ENCODE data around the gene KLHL7. TPM values are rescaled to one million over a fixed set of nuclear protein-coding genes. Genes with fewer than 3 reads are reported as not detected.

Gene KLHL7
- total RNA-seq, 1 donor from 2014 or later = 1.2 TPM

DNA sequence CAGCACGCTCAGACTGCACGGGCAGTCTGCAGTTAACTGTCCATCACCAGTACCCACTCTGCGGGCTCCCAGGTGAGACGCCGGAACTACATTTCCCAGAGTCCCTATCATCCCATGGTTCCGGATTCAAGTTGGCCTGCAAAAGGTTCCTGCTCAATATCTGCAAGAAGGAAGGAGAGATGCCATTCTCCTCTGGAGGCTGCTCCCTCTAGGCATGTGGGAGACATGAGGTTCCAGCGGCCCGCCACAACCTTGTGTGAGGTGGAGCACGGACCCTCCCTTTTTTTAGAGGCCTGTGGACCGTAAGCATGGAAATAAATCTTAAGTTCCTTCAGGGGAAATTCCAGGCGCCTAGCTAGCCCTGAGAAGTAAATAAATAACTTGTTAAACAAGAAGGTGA lies 106.0 kb downstream of the KLHL7 start:
- Histone ChIP-seq H3K27me3 (no peaks in the 10 kb centered on the region), H3K9me3 (no peaks in the 10 kb centered on the region), H3K27ac (no peak overlapping the region), H3K4me3 (no peak overlapping the region), H3K4me1 (no peaks in the 10 kb centered on the region), H3K36me3 (no peaks in the 10 kb centered on the region)
- TF ChIP-seq, protein P1, sequence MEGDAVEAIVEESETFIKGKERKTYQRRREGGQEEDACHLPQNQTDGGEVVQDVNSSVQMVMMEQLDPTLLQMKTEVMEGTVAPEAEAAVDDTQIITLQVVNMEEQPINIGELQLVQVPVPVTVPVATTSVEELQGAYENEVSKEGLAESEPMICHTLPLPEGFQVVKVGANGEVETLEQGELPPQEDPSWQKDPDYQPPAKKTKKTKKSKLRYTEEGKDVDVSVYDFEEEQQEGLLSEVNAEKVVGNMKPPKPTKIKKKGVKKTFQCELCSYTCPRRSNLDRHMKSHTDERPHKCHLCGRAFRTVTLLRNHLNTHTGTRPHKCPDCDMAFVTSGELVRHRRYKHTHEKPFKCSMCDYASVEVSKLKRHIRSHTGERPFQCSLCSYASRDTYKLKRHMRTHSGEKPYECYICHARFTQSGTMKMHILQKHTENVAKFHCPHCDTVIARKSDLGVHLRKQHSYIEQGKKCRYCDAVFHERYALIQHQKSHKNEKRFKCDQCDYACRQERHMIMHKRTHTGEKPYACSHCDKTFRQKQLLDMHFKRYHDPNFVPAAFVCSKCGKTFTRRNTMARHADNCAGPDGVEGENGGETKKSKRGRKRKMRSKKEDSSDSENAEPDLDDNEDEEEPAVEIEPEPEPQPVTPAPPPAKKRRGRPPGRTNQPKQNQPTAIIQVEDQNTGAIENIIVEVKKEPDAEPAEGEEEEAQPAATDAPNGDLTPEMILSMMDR (IDR thresholded peaks at IDR 0.05) = no peak
- intact Hi-C loops (cut with DNase I) = no loop called here
- DNase-seq (ENCODE audit: low spot score in 2 of 2) = no peak

DNA sequence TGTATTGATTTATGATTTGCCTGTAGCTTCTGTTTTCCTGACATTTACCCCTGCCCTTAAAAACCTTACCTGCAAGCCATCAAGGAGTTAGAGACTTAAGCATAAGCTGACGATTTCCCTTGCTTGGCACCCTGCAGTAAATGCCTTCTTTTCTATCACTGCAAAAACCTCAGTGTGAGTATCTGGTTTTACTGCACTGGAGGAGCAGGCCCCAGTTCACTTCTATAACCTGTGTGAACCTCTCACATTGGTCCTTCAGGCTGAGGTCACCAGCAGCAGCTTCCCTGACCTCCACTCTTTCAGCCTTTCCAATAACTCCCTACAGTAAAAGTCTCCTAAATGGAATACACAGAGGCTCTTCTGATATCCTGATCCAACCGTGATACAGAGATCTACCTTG lies 106.8 kb downstream of the KLHL7 start:
- intact Hi-C loops (cut with DNase I) = no loop called here
- Histone ChIP-seq H3K4me1 (no peaks in the 10 kb centered on the region), H3K4me3 (no peak overlapping the region), H3K36me3 (no peaks in the 10 kb centered on the region), H3K27ac (no peak overlapping the region), H3K9me3 (no peaks in the 10 kb centered on the region), H3K27me3 (no peaks in the 10 kb centered on the region)
- no peak for DNase-seq (ENCODE audit: low spot score in 2 of 2)
- TF ChIP-seq, protein P1 (IDR thresholded peaks at IDR 0.05) = no peak

DNA sequence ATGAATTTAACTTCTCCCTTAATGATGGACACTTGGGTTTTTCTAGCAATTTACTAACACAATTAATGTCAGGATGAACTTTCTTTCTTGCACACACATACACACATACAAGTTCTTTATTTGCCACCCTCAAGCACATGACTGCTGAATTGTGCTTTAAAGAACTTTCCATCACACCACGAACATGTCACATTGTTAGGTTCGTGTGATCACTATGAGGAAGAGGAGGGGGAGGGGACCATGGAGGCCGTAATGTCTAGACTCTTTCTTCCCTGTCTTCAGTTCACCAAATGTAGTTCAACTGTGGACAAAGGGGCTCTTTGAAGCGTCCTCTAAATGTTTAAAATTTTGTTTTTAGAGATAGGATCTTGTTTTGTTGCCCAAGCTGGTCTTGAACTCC lies 107.3 kb downstream of the KLHL7 start:
- H3K27ac ChIP-seq = no peak overlapping the region
- DNase-seq (ENCODE audit: low spot score in 2 of 2) = no peak
- intact Hi-C loops (cut with DNase I) = no loop called here
- no peaks in the 10 kb centered on the region for H3K36me3 ChIP-seq
- H3K9me3 ChIP-seq = no peaks in the 10 kb centered on the region
- TF ChIP-seq, protein P1 (IDR thresholded peaks at IDR 0.05) = no peak
- H3K4me3 ChIP-seq = no peak overlapping the region
- no peaks in the 10 kb centered on the region for H3K4me1 ChIP-seq
- no peaks in the 10 kb centered on the region for H3K27me3 ChIP-seq

DNA sequence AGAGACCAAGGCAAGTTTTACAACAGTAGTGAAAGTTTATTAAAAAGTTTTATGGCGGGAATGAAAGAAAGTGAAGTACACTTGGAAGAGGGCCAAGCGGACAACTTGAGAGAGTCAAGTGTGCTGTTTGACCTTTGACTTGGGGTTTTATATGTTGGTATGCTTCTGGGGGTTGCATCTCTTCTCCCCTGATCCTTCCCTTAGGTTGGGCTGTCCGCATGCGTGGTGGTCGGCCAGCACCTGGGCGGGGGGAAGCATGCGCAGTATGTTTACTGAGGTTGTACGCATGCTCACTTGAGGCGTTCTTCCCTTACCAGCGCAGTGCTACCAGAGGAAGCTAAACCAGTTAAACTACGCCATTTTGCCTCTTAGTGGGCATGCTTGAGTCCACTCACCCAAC lies 108.2 kb downstream of the KLHL7 start:
- intact Hi-C loops (cut with DNase I) = no loop called here
- H3K36me3 ChIP-seq = no peaks in the 10 kb centered on the region
- H3K4me3 ChIP-seq = no peak overlapping the region
- no peak overlapping the region for H3K27ac ChIP-seq
- no peaks in the 10 kb centered on the region for H3K9me3 ChIP-seq
- no peak for DNase-seq (ENCODE audit: low spot score in 2 of 2)
- no peaks in the 10 kb centered on the region for H3K4me1 ChIP-seq
- TF ChIP-seq, protein P1 (IDR thresholded peaks at IDR 0.05) = no peak
- H3K27me3 ChIP-seq = no peaks in the 10 kb centered on the region

DNA sequence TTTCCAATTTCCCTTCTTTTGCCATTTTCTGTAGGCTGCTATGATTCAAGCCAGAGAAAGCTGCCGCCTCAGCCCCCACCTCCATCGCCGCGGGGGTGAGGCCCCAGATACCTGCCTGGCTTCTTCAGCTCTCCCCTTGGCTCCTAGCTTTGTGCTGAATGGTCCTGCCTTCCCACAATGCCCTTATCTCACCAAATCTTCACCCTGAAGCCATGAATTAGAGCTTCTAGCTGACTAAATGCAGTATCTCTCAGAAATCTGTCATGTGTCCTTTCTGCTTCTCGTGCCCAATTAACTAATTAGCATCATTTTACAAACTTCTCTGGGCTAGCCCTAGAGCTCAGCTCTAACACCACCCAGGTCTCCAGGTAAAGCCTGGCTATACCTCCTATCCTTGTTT lies 108.8 kb downstream of the KLHL7 start:
- Histone ChIP-seq H3K27me3 (no peaks in the 10 kb centered on the region), H3K36me3 (no peaks in the 10 kb centered on the region), H3K9me3 (no peaks in the 10 kb centered on the region), H3K4me1 (no peaks in the 10 kb centered on the region), H3K27ac (no peak overlapping the region), H3K4me3 (no peak overlapping the region)
- TF ChIP-seq, protein P1 (IDR thresholded peaks at IDR 0.05) = no peak
- intact Hi-C loops (cut with DNase I) = no loop called here
- DNase-seq (ENCODE audit: low spot score in 2 of 2) = no peak

DNA sequence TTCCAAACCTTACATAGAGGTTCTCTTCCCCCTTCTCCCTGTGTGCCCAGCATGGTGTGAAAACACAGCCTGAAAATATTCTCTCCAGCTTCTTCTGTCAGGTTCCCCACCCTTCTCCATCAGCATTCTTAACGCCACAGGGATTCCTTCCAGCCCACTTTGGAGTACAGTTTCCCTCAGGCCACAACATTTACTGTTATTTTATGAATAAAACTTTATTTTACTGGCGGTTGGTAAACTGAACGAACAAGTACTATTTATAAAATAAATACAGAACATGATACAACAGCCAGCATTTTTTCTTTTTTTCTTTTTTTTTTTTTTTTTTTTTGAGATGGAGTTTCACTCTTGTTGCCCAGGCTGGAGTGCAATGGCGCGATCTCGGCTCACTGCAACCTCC lies 109.4 kb downstream of the KLHL7 start:
- no peak overlapping the region for H3K27ac ChIP-seq
- H3K36me3 ChIP-seq = no peaks in the 10 kb centered on the region
- H3K9me3 ChIP-seq = no peaks in the 10 kb centered on the region
- H3K4me1 ChIP-seq = no peaks in the 10 kb centered on the region
- H3K4me3 ChIP-seq = no peak overlapping the region
- intact Hi-C loops (cut with DNase I) = no loop called here
- TF ChIP-seq, protein P1 (IDR thresholded peaks at IDR 0.05) = no peak
- no peaks in the 10 kb centered on the region for H3K27me3 ChIP-seq
- DNase-seq (ENCODE audit: low spot score in 2 of 2) = no peak

All from ascending aorta (tissue), 2 donors.